ENCODE measurements around the gene STMN3. TPM values are rescaled to one million over a fixed set of nuclear protein-coding genes. Genes with fewer than 3 reads are reported as not detected.

Gene STMN3
- total and polyA plus RNA-seq, 2 of the 8 experiments (the other 6 are each of a cell fraction or from before 2014, with no cell fraction given) = 51.5 to 63.1 TPM

GRCh38 chr20:63643499-63643898 is 9.7 kb downstream of the STMN3 start:
- ChIA-PET POLR2A (ENCODE audit: partially characterized antibody) (interaction anchor here (1.8 to 3.1 kb wide), 4 partner anchors 8 to 16 kb away, joined by 7 to 15 read pairs (median 10); partner anchors contain the start of genes GMEB2, RTEL1 and STMN3), CTCF (ENCODE audit: partially characterized antibody) (interaction anchor here (0.5 to 4.0 kb wide), 6 partner anchors 10 to 330 kb away, joined by 3 to 28 read pairs (median 5); partner anchors contain the start of genes PTK6 and STMN3)
- Histone ChIP-seq H3K23ac (ENCODE audit: insufficient read length) (no peak overlapping the region), H2BK12ac (ENCODE audit: low read depth, low read length) (no peak overlapping the region), H4K91ac (replicated peaks; ENCODE audit: insufficient read length, low read length) (no peak overlapping the region), H3K56ac (replicated peaks; ENCODE audit: insufficient read length, low read depth, low read length) (no peak overlapping the region), H3K27me3 (replicated peaks in 1 of 4; ENCODE audit: control insufficient read depth in 3 of 4, extremely low read depth in 1 of 4, insufficient read depth in 3 of 4, low read length in 3 of 4) (no peaks in the 10 kb centered on the region; a peak in 1 of 7 replicates), H3K79me1 (ENCODE audit: low read depth, low read length) (no peaks in the 10 kb centered on the region), H4K5ac (ENCODE audit: insufficient read length, low read depth, low read length) (no peak overlapping the region), H2AK5ac (ENCODE audit: low read depth, low read length) (no peak overlapping the region), H3K79me2 (ENCODE audit: control insufficient read depth in 1 of 2, insufficient read depth in 2 of 2, low read length in 2 of 2) (no peaks in the 10 kb centered on the region), H3K14ac (ENCODE audit: insufficient read length) (no peak overlapping the region), H3K4me2 (ENCODE audit: insufficient read depth in 1 of 2, low read depth in 2 of 2, low read length in 2 of 2) (peak overlapping the region in 1 of 2 experiments; percentile 65; a peak in 1 of 4 replicates), H2BK120ac (replicated peaks; ENCODE audit: low read depth, low read length) (no peak overlapping the region), H3K36me3 (ENCODE audit: control insufficient read depth in 2 of 4, insufficient read depth in 4 of 4, low read length in 3 of 4) (no peaks in the 10 kb centered on the region; a peak in 1 of 8 replicates), H3K4ac (replicated peaks; ENCODE audit: insufficient read length, low read depth, low read length) (no peak overlapping the region), H2BK5ac (ENCODE audit: low read depth, low read length) (0 out of 2 replicates have a peak overlapping the region, but pooled peaks have one; percentile 35), H4K8ac (ENCODE audit: extremely low read depth, insufficient read depth, low read length) (no peak overlapping the region), H4K20me1 (replicated peaks in 1 of 2; ENCODE audit: control insufficient read depth in 1 of 2, insufficient read depth in 2 of 2, low read length in 2 of 2) (peaks cover 0 to 6% of the 10 kb centered on the region in 2 experiments), H3K23me2 (ENCODE audit: low read depth, low read length) (peaks cover 7% of the 10 kb centered on the region; the same call in 1 of the 2 replicates), H3K27ac (ENCODE audit: low read depth, low read length) (no peak overlapping the region), H3K18ac (ENCODE audit: extremely low read depth, low read length) (no peak overlapping the region), H3K4me3 (ENCODE audit: extremely low read depth in 1 of 4, insufficient read depth in 2 of 4, low read depth in 3 of 4, low read length in 4 of 4) (no peak overlapping the region), H3K9ac (replicated peaks in 1 of 4; ENCODE audit: extremely low read depth in 1 of 4, low read depth in 3 of 4, low read length in 3 of 4) (no peak overlapping the region), H3K9me3 (ENCODE audit: insufficient read depth in 2 of 2, low read depth in 1 of 2, low read length in 1 of 2) (no peaks in the 10 kb centered on the region), H2BK15ac (ENCODE audit: low read length) (no peak overlapping the region), H3K4me1 (replicated peaks in 1 of 4; ENCODE audit: control insufficient read depth in 3 of 4, insufficient read depth in 4 of 4, low read length in 3 of 4) (peaks cover 0 to 16% (median 1%) of the 10 kb centered on the region in 4 experiments; a peak in 3 of 7 replicates), H2AFZ (ENCODE audit: low read length) (no peak overlapping the region), H2BK20ac (ENCODE audit: low read length) (no peak overlapping the region)
- no peak for DNase-seq (ENCODE audit: low read depth in 1 of 2, low spot score in 2 of 2)
- TF ChIP-seq POLR2A (IDR thresholded peaks at IDR 0.05; ENCODE audit: control extremely low read depth in 1 of 2, low read depth in 2 of 2, low read length in 2 of 2) = no peak
- no peak for TF ChIP-seq NRF1 (IDR thresholded peaks at IDR 0.05; ENCODE audit: low read depth, low read length)
- no peak for FAIRE-seq
- 92% methylated on average over 9 of the region's 10 CpGs; no CpG with 5 or more reads in 1 of the 2 experiments for WGBS, 2 experiments (ENCODE audit: extremely low coverage in 1 of 2, insufficient coverage in 1 of 2, insufficient read length in 1 of 2, insufficient replicate concordance in 2 of 2, low coverage in 1 of 2, low lambda C conversion rate in 2 of 2, missing lambda C conversion rate in 1 of 2)

All from H1 (cell line).